GM12864 (cell line): Measurements from ENCODE around the gene CD80.

Experiments
- DNase-seq: peaks from one replicate; pipeline ENCODE4 v3.0.0-alpha.2; 2011; ENCODE audit warnings: low read depth
- H3K4me3 ChIP-seq: 2 replicates; pipeline ENCODE4 v1.5.1; 2011; ENCODE audit warnings: mild to moderate bottlenecking, low read depth, low read length, control low read depth
- TF ChIP-seq, protein P1 (sequence below): IDR thresholded peaks from 2 replicates; pipeline ENCODE4 v1.5.1; 2011; ENCODE audit warnings: low read depth, mild to moderate bottlenecking, moderate library complexity, low read length, control low read depth, inconsistent platforms; ENCODE audit errors: missing control alignments

The CD80 gene

DNA sequence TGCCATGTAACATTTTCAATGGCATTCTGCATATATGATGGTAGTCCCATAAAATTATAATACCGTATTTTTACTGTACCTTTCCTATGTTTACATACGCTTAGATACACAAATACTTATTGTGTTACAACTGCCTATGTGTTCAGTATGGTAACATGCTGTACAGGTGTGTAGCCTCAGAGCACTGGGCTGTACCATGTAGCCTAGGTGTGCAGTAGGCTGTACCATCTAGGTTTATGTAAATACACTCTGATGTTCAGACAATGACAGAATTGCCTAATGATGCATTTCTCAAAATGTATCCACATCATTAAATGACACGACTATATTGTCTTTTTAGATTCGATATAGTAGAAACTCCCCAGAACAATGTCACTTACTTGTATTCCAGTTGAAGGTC lies 22.7 kb downstream of the CD80 start:
- no peak for DNase-seq
- TF ChIP-seq, protein P1, sequence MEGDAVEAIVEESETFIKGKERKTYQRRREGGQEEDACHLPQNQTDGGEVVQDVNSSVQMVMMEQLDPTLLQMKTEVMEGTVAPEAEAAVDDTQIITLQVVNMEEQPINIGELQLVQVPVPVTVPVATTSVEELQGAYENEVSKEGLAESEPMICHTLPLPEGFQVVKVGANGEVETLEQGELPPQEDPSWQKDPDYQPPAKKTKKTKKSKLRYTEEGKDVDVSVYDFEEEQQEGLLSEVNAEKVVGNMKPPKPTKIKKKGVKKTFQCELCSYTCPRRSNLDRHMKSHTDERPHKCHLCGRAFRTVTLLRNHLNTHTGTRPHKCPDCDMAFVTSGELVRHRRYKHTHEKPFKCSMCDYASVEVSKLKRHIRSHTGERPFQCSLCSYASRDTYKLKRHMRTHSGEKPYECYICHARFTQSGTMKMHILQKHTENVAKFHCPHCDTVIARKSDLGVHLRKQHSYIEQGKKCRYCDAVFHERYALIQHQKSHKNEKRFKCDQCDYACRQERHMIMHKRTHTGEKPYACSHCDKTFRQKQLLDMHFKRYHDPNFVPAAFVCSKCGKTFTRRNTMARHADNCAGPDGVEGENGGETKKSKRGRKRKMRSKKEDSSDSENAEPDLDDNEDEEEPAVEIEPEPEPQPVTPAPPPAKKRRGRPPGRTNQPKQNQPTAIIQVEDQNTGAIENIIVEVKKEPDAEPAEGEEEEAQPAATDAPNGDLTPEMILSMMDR, result no peak
- no peak overlapping the region for H3K4me3 ChIP-seq

DNA sequence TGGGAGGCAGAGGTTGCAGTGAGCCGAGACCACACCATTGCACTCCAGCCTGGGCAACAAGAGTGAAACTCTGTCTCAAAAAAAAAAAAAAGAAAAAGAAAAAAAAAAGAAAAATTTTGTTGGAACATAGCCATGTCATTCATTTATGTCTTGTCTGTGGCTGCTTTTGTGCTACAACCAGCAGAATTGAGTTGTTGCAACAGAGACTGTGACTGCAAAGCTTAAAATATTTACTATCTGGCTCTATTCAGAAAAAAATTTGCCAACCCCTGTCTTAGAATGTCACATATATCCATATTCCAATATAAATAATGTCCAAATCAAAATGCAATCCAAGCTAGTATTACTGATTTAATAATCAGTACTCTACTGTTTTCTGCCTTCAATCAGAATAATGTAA lies 25.1 kb downstream of the CD80 start:
- H3K4me3 ChIP-seq, result no peak overlapping the region
- TF ChIP-seq, protein P1, result no peak
- no peak for DNase-seq

DNA sequence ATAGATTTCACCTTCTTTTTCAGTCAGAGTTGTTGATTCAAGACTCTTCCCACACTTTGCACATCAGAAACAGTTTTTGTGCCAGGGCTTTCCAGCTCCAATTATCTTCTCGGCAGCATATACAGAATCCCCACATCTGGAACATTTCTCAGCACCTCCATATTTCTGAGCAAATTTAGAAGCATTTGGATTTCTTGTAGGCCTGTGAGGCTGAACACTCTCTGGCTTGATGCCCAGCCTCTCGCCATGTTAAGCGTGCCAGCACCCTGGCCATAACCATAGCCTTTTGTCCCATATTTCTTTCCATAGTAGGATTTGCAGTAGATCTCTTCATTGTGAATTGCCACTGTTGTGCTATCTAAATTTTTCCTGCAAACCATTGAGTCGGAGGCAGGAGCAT lies 28.3 kb downstream of the CD80 start:
- no peak for DNase-seq
- TF ChIP-seq, protein P1, result no peak
- no peak overlapping the region for H3K4me3 ChIP-seq

DNA sequence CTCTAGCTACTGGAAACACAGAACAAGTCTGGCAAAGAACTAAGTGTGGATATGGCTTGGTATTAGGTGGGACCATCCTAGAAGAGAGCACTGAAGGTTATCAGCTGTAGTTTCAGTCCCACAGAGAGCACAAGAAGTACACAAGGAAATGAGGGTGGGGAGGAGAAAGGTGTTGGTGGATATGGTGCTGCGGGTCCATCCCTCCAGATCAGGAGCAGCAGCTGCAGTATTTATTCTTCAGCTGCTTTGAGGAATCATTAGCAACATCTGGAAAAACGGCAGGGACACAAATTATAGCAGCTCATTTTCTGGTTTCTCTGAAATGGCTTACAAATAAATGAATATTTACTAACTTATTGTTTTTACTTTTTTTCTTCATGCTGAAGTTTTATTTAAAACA lies 29.0 kb downstream of the CD80 start:
- H3K4me3 ChIP-seq, result no peak overlapping the region
- TF ChIP-seq, protein P1, result no peak
- no peak for DNase-seq

DNA sequence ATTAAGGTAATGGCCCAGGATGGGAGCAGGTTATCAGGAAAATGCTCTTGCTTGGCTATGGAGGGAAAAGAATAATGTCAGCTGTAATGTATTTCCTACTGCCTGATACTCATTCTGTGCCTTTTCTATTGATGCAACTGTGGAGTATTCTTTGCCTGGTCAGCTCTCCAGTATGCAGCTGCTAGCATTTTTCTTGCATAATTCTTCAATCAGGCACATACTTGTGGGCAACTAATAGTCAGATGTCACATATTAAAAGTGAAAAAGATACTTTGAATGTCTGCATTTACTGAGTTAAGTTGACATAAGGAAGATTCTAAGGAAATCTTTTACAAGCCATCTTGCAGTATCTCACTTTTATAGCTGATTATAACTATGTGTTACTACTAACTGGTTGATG lies 29.5 kb downstream of the CD80 start:
- no peak overlapping the region for H3K4me3 ChIP-seq
- TF ChIP-seq, protein P1, result no peak
- DNase-seq, result no peak

DNA sequence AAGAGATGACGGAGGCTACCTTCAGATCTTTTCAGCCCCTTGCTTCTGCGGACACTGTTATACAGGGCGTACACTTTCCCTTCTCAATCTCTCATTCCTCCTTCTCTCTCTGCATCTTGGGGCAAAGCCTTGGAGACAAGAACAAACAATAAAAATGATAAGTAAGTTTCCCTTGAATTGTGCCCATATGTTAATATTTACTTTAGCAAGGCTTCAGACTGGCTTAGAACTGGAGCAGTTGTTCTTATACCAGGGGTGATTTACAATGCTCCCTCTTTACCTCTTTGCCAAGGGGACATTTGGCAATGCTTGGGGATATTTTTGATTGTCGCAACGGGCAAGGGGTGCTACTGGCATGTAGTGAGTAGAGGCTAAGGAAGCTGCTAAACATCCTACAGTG lies 31.7 kb downstream of the CD80 start:
- TF ChIP-seq, protein P1, result no peak
- DNase-seq, result no peak
- no peak overlapping the region for H3K4me3 ChIP-seq

DNA sequence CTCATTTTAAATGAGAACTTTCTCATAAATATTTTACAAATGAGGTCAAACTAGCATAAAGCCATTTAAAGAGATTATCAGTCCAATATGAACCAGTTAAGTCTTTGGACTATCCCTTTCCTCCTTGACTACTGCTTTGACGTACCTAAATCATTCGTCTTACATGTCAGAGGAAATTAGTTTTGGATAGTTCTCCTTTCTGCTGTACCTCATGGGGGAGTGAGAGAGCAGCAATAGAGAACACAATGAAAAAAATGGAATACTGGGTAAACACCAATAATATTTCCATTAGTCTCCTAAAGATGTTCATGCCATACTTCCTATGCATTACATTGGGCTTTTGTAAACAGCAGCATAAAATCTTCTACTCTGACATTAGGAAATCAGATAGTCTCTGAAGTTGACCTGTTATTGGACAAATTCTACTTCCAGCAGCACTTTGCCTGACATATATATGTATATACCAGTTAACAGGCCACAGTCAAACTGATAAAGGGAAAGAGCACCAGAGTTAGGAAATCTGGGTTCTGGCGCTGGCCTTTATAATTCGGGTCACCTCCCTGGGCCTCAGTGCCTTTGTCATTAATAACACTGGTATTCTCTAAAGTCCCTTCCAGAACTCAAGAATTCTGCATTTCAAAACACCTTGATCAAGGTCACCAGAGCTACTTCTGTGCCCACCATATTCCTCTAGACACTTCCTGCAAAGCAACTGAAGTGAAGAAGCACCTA lies 34.3 kb downstream of the CD80 start:
- TF ChIP-seq, protein P1, result peak; percentile 30

More for the DNA sequence above, 34.3 kb downstream of the CD80 start:
- DNase-seq, result no peak
- H3K4me3 ChIP-seq, result no peak overlapping the region
